Mucosa of stomach (tissue), 1 donor: ENCODE results near the gene VAMP4.
"Not testable (repeated sequence)": the region's sequence is repeated elsewhere in the genome, so short reads cannot be mapped to it uniquely, and the experiment has no call there.

Experiments used
- H3K27me3 ChIP-seq: one replicate; pipeline ENCODE4 v1.7.0; 2013; ENCODE audit warnings: mild to moderate bottlenecking, low read length; ENCODE audit not compliant: control insufficient read depth, insufficient read depth
- H3K36me3 ChIP-seq: one replicate; pipeline ENCODE4 v1.7.0; 2013; ENCODE audit warnings: low read length; ENCODE audit not compliant: control insufficient read depth, insufficient read depth
- H3K4me1 ChIP-seq: one replicate; pipeline ENCODE4 v1.7.0; 2013; ENCODE audit warnings: mild to moderate bottlenecking, low read length; ENCODE audit not compliant: control insufficient read depth, insufficient read depth
- H3K4me3 ChIP-seq: one replicate; pipeline ENCODE4 v1.7.0; 2013; ENCODE audit warnings: low read length
- H3K9ac ChIP-seq: one replicate; pipeline ENCODE4 v1.7.0; 2013; ENCODE audit warnings: mild to moderate bottlenecking, low read length, moderate library complexity
- H3K9me3 ChIP-seq: one replicate; pipeline ENCODE4 v1.7.0; 2013; ENCODE audit warnings: mild to moderate bottlenecking, low read length, moderate library complexity; ENCODE audit not compliant: control insufficient read depth
- donor health status: Pancreatic carcinoma.

Gene VAMP4

DNA sequence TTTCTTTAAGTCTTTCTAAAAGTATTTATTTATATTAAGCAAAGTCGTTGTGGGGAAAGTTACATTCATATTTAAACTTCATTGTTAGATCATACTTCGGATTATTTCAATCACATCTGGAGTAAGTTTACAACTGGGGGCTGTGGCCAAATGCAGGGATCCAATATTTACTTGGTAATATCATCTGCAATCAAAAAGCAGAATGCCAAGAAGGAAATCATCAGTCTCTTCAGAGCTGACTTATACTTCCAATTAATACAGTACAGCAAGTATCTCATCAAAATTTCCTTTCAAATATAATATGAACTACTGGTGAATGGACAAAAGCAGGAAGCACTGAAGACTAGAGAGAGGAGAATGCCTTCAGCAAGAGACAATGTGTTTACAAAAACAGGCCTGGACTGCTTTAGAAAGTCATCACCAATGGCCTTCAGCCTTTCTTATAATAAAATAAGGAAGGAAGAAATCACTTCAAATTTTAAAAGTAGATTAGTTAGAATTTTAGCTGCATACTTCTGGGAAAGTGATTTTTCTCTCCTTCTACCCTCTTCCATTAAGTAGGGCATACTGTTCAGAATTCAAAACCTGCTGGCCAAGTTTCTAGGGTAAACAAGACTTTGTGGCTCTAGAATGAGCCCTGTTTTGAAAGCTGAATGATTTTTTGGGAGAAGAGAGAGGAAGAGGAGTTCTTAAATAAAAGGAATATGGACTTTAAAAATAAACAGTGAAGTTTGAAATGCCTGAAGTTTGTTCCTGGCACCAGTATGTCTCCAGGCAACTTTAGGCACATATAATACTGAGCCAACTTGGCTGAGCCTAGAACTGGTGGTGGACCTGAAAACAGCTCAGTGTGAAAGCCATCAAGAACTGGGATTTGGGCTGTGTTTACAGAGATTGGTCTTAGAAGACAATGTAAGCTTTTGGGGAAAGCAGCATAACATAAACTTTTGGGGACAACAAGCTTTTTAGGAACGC is 67.1 kb downstream of the VAMP4 start:
- Histone ChIP-seq H3K36me3 (no peaks in the 10 kb centered on the region), H3K9ac (no peak overlapping the region), H3K4me3 (no peak overlapping the region), H3K9me3 (no peaks in the 10 kb centered on the region), H3K27me3 (no peaks in the 10 kb centered on the region), H3K4me1 (no peaks in the 10 kb centered on the region)

DNA sequence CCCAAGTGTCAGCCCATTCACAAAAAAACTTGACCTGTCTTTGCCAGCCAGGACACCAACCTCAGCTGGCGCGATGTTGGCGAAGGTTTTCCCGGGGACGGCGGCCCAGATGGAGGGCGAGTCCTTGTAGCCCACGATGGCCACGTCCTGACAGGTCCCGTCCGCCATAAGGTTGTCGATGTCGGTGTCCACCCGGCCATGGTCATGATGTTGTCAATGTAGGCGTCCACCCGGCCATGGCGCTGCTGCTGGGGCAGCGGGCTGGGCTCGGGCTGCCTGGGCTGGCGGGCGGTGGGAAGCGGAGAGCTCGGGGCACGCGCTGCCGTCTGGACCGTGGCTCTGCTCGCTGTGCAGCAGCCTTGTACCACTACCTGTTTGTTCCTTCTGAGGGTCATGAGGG is 71.1 kb downstream of the VAMP4 start:
- Histone ChIP-seq H3K4me3 (no peak overlapping the region), H3K9me3 (no peaks in the 10 kb centered on the region), H3K27me3 (no peaks in the 10 kb centered on the region), H3K4me1 (no peaks in the 10 kb centered on the region), H3K9ac (no peak overlapping the region), H3K36me3 (no peaks in the 10 kb centered on the region)

DNA sequence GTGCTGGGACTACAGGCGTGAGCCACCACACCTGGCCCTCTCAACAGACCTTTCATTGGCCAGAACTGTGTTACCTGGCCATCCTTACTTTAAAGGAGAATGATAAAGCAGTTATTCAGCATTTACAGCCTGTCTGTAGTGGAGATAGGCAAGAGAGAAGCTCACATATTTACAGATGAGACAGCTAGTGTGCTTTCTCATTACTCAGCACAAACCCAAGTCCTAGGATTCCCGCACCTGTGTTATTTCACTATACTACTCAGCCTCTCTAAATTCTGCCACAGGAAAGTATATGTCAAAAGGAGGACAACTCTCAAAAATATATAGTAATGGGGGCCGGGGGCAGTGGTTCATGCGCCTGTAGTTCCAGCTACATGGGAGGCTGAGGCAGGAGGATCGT is 73.5 kb downstream of the VAMP4 start:
- no peaks in the 10 kb centered on the region for H3K9me3 ChIP-seq
- H3K36me3 ChIP-seq, result no peaks in the 10 kb centered on the region
- no peak overlapping the region for H3K4me3 ChIP-seq
- H3K9ac ChIP-seq, result no peak overlapping the region
- no peaks in the 10 kb centered on the region for H3K4me1 ChIP-seq
- no peaks in the 10 kb centered on the region for H3K27me3 ChIP-seq

DNA sequence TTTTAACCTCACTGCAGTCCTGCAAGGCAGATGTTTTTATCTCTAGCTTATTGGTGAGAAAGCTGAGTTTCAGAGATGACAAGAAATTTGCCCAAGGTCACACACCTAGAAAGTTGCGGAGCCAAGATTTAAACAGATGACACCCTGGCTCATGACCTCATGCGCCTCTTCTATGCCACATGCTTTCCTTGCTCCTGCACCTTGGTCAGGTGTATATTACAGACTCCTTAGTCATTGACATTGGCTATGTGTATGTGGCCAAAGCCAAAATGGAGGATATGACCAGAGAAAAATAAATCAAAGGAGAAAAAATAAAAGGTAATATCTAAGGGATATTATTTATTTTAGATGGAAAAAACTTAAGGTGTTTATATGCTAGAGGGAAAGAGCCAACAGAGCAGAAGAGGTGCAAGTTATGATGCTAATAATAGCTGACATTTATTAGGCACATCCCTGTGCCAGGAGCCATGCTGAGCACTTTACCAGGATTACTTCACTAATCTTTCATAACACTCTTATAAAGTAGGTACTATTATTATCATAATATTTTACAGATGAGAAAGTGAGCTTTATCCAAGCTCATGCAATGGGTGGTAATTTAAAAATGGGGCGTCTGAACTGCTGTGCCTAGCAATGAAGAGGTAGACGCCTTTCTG is 75.6 kb downstream of the VAMP4 start:
- Histone ChIP-seq H3K4me3 (no peak overlapping the region), H3K27me3 (no peaks in the 10 kb centered on the region), H3K9me3 (no peaks in the 10 kb centered on the region), H3K36me3 (no peaks in the 10 kb centered on the region), H3K4me1 (no peaks in the 10 kb centered on the region), H3K9ac (no peak overlapping the region)

DNA sequence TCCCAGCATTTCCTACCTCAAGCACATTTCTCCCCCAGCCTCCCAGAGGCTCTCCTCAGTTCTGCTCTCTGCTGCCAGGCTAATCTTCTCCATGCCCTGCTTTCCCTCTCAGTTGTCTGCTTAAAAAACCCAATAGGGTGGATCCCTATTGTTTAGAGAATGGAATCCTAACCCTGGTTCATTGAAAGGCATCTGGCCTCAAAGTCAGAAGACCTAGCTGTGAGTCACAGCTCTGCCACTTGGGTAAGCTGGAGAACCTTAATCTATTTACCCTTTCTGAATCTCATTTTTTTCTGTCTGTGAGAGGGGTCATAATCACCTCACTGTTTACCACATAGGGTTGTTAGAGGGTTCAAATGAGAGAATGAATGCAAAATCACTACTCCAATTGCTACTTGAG is 76.9 kb downstream of the VAMP4 start:
- Histone ChIP-seq H3K4me3 (no peak overlapping the region), H3K27me3 (no peaks in the 10 kb centered on the region), H3K9ac (no peak overlapping the region), H3K4me1 (no peaks in the 10 kb centered on the region), H3K9me3 (no peaks in the 10 kb centered on the region), H3K36me3 (no peaks in the 10 kb centered on the region)

DNA sequence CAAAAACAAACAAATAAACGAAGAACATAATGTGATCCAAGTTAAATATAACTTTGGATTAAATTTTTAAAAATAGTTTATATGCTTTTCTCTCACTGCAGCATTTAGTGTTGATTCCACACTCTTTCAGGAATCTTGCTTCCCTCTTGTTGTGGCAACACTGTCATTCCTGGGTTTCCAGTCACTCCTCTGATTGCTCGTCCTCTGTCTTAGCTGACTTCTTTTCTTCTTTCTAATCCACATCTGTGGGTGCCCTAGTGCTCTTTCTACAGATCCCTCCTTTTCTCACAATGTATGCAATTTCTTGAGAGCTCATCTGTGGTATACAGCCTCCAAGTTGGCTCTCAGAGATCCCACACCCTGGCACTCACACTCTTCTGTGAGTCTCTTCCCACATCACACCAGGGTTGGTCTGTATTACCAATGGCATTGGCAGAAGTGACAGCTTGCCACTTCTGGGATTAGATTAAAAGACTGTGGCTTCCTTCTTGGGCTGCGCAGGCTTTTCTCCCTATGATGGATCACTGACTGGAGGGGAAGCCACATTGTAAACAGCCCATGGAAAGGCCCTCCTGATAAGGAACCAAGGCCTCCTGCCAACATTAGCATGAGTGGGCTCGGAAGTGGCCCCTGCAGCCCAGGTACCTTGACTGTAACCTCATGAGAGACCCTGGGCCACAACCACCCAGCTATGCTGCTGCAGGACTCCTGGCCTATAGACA is 77.8 kb downstream of the VAMP4 start:
- Histone ChIP-seq H3K27me3 (no peaks in the 10 kb centered on the region), H3K4me3 (no peak overlapping the region), H3K9ac (no peak overlapping the region), H3K4me1 (no peaks in the 10 kb centered on the region), H3K36me3 (no peaks in the 10 kb centered on the region), H3K9me3 (no peaks in the 10 kb centered on the region)

DNA sequence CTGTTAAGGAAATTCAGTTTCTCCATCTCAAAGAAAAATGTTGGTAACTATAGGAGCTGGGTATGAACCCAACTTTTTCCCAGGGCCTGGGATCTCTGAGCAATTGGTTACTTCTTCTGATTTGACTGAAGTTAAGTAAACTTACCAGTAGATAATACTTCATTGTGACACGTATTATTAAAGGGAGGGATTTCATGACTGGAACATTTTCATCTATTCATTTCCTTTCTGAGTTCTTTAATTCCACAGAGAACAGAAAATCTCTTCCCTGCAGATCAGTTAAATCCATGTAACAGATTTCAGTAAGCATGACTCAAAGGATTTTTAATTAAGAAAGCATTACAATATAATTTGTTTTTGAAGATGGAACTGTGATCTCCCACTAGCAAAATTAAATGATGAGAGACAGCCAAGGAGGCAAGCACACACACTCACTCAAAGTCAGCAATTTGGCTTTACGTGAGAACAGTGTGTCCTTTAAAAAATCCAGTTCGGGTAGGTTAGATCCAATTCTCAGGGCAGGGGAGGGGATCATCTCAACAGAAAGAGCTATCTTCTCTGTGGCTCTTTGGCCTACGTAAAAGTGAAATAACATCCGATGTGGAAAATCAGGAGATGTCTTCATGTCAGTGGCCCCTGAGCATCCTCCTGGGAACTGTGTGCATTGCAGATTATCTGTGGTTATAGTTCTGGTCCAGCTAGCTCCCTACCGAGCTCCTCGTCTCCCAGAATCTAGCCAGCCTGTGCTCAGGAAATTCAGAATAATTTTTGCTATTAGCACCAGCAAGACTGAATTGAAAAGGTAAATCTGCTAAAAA is 78.6 kb downstream of the VAMP4 start:
- H3K27me3 ChIP-seq, result no peaks in the 10 kb centered on the region
- no peaks in the 10 kb centered on the region for H3K9me3 ChIP-seq
- no peaks in the 10 kb centered on the region for H3K36me3 ChIP-seq
- no peak overlapping the region for H3K4me3 ChIP-seq
- H3K9ac ChIP-seq, result no peak overlapping the region
- H3K4me1 ChIP-seq, result no peaks in the 10 kb centered on the region

DNA sequence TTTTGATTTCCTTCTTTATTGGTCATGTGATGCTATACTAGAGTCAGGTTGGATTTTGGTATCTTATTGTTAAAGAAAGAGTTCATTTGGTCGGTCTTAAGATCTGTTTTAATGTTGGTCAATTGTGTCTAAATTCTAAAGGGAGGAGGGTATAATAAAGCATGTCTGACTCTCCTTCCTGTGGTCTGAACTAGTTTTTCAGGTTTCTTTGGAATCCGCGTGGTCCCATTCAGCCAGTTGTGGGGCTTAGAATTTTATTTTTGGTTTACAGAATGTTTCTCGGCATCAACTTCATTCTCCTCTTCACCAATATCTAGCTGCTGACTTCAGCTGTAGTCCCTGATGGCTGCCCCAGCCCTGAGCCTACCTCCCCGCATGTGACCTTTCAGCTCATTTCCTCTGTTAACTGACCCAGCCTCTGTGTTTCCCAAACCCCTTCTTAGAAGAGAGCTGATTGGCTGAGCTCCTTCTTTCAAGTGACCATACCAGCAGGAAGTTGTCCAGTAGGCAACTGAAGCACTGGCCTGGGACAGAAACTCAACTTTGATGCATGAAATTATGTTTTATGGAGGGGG is 80.7 kb downstream of the VAMP4 start:
- no peak overlapping the region for H3K9ac ChIP-seq
- no peak overlapping the region for H3K4me3 ChIP-seq
- H3K4me1 ChIP-seq, result no peaks in the 10 kb centered on the region
- H3K27me3 ChIP-seq, result no peaks in the 10 kb centered on the region
- H3K36me3 ChIP-seq, result no peaks in the 10 kb centered on the region
- no peaks in the 10 kb centered on the region for H3K9me3 ChIP-seq

DNA sequence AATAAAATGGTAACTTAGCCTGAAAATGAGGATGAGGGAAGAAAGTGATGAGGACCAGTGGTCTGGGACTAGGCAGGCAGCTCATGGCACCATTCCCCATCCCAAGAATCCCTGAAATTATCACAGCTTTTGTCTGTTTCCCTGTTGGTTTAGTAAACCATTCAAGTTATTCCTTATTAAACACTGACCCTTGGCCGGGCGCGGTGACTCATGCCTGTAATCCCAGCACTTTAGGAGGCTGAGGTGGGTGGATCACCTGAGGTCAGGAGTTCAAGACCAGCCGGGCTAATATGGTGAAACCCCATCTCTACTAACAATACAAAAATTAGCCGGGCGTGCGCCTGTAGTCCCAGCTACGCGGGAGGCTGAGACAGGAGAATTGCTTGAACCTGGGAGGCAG is 85.7 kb downstream of the VAMP4 start:
- H3K9ac ChIP-seq, H3K4me3 ChIP-seq, H3K36me3 ChIP-seq, H3K27me3 ChIP-seq, H3K4me1 ChIP-seq, H3K9me3 ChIP-seq: not testable (repeated sequence)

DNA sequence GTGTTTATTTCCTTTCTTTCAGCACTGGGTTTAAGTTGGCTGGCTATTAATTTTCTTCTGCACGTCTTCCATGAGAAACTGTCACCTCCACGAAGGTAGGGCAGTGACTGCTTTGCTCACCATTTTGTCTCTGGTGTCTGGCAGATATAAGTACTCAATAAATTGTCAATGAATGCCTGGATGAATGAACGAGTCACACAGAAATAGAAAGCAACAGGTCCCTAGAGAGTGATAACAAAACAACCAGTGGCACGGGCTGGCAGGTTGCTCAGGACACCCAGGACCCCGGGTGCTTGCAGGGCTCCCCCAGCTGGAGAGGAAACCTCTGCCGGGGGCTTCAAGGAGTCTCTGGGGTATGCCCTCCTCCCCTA is 86.1 kb downstream of the VAMP4 start:
- Histone ChIP-seq H3K4me1 (peaks cover 8% of the 10 kb centered on the region), H3K36me3 (no peaks in the 10 kb centered on the region), H3K9me3 (no peaks in the 10 kb centered on the region), H3K27me3 (peaks cover 2% of the 10 kb centered on the region), H3K4me3 (no peak overlapping the region), H3K9ac (no peak overlapping the region)

DNA sequence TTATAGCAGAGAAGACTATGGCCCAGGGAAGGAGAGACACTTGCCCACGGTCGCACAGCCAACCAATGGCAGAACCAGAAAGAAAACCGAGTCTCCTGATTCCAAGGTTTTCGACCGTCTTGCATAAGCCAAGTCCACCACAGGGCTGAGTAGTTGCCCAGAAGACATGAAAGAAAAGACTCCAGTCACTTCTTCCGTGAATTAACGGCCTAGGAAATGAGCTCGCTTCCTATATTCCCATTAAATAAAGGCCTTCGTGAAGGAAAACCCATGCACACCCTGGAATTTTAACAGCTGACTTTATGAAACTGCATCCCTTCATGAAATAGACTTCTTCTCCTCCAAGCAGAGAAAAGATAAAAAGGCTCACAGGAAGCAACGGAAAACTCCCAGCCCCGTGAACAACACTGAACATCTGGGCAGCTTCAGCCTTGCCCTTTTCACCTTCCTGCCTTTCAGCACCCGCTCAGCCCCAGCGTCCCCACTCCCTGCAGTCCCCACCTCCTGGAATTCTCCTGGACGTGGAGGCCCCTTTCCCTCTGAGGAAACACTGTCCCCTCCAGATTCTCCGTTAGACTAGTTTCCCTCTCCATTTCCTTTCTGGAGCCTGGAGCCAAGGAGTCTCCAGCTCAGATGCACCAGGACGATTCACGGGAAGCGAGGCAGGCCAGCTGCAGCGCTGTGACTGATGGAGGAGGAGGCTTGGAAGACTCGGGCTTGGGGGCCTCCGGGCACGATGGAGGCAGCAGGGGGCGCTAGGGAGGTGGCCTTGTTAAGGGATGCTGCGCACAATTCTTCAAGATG is 86.7 kb downstream of the VAMP4 start:
- H3K9me3 ChIP-seq, result no peaks in the 10 kb centered on the region
- no peak overlapping the region for H3K9ac ChIP-seq
- H3K36me3 ChIP-seq, result no peaks in the 10 kb centered on the region
- no peak overlapping the region for H3K4me3 ChIP-seq
- H3K4me1 ChIP-seq, result peaks cover 8% of the 10 kb centered on the region
- peaks cover 2% of the 10 kb centered on the region for H3K27me3 ChIP-seq
